HL-60 (cell line): ENCODE measurements around the gene SLC16A12.
"Not testable (repeated sequence)": the region's sequence is repeated elsewhere in the genome, so short reads cannot be mapped to it uniquely, and the experiment has no call there.

ENCODE experiments used
- DNase-seq, 2 experiments: peaks; one replicate each; pipeline ENCODE4 v3.0.0-alpha.2; 2010 to 2020; ENCODE audit warnings: low read depth in 1 of 2, low spot score in 1 of 2
- H3K27ac ChIP-seq: fragments of 250-450 bp; sonication (Bioruptor Pico); replicated peaks from 2 replicates; pipeline ENCODE4 v1.5.1; 2020; ENCODE audit warnings: mild to moderate bottlenecking, moderate library complexity
- H3K27me3 ChIP-seq: fragments of 250-450 bp; sonication (Bioruptor Pico); 2 replicates; pipeline ENCODE4 v1.5.1; 2021; ENCODE audit warnings: mild to moderate bottlenecking, moderate library complexity; ENCODE audit not compliant: insufficient read depth, poor library complexity, severe bottlenecking
- H3K4me3 ChIP-seq: replicated peaks from 2 replicates; pipeline ENCODE4 v1.5.1; 2011; ENCODE audit warnings: mild to moderate bottlenecking, control low read depth, low read length; ENCODE audit not compliant: insufficient read depth
- CTCF ChIP-seq: IDR thresholded peaks from one replicate; pipeline ENCODE4 v1.5.1; 2011; ENCODE audit warnings: low read length, control low read depth, inconsistent platforms; ENCODE audit not compliant: insufficient read depth
- GABPA ChIP-seq: IDR thresholded peaks from 2 replicates; pipeline ENCODE4 v1.6.1; 2012; ENCODE audit warnings: low read depth
- POLR2AphosphoS5 ChIP-seq: IDR thresholded peaks from 2 replicates; pipeline ENCODE4 v1.6.1; 2012; ENCODE audit warnings: low read depth
- SPI1 ChIP-seq: IDR thresholded peaks from 2 replicates; pipeline ENCODE4 v1.6.1; 2012; ENCODE audit warnings: low read depth, mild to moderate bottlenecking, borderline replicate concordance
- TF ChIP-seq, protein P1 (sequence below): IDR thresholded peaks from 2 replicates; pipeline ENCODE4 v1.6.1; 2012; ENCODE audit warnings: low read depth; ENCODE audit not compliant: insufficient replicate concordance

SLC16A12 gene

GRCh38 chr10:89454561-89455347 lies 80.6 kb downstream of the SLC16A12 start:
- no peak overlapping the region for H3K4me3 ChIP-seq
- H3K27ac ChIP-seq, result no peak overlapping the region
- DNase-seq, result peak in 1 of 2 experiments; percentile 2
- no peaks in the 10 kb centered on the region for H3K27me3 ChIP-seq
- TF ChIP-seq SPI1 (no peak), GABPA (no peak), CTCF (no peak), POLR2AphosphoS5 (no peak)
- TF ChIP-seq, protein P1, sequence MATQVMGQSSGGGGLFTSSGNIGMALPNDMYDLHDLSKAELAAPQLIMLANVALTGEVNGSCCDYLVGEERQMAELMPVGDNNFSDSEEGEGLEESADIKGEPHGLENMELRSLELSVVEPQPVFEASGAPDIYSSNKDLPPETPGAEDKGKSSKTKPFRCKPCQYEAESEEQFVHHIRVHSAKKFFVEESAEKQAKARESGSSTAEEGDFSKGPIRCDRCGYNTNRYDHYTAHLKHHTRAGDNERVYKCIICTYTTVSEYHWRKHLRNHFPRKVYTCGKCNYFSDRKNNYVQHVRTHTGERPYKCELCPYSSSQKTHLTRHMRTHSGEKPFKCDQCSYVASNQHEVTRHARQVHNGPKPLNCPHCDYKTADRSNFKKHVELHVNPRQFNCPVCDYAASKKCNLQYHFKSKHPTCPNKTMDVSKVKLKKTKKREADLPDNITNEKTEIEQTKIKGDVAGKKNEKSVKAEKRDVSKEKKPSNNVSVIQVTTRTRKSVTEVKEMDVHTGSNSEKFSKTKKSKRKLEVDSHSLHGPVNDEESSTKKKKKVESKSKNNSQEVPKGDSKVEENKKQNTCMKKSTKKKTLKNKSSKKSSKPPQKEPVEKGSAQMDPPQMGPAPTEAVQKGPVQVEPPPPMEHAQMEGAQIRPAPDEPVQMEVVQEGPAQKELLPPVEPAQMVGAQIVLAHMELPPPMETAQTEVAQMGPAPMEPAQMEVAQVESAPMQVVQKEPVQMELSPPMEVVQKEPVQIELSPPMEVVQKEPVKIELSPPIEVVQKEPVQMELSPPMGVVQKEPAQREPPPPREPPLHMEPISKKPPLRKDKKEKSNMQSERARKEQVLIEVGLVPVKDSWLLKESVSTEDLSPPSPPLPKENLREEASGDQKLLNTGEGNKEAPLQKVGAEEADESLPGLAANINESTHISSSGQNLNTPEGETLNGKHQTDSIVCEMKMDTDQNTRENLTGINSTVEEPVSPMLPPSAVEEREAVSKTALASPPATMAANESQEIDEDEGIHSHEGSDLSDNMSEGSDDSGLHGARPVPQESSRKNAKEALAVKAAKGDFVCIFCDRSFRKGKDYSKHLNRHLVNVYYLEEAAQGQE, result no peak

DNA sequence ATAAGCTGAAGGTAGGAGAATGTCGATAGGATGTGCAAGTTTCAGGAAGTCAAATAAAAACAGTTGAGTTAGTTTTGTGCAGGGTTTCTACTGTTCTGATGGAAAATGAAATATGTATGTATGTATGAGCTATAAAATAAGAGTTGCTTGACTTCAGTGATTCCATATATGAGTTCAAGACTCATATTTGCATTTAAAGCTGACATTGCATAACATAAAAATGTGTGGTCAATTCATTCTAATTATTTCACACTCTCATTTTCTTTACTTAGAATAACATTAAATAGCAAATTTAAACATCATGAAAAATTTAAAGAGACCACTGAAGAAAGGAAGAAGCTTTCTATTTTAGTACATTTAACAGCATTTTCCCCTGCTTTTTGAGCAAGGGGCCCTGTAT lies 83.2 kb downstream of the SLC16A12 start:
- Histone ChIP-seq H3K27ac (no peak overlapping the region), H3K4me3 (no peak overlapping the region), H3K27me3 (no peaks in the 10 kb centered on the region)
- no peak for DNase-seq
- TF ChIP-seq POLR2AphosphoS5 (no peak), CTCF (no peak), SPI1 (no peak), GABPA (no peak)
- TF ChIP-seq, protein P1, result no peak

GRCh38 chr10:89450901-89451300 lies 84.5 kb downstream of the SLC16A12 start:
- no peak for DNase-seq

GRCh38 chr10:89444819-89445218 lies 90.6 kb downstream of the SLC16A12 start:
- H3K27ac ChIP-seq, H3K27me3 ChIP-seq, DNase-seq, H3K4me3 ChIP-seq: not testable (repeated sequence)

More at GRCh38 chr10:89450901-89451300, 84.5 kb downstream of the SLC16A12 start:
- H3K27ac ChIP-seq, result no peak overlapping the region
- H3K27me3 ChIP-seq, result no peaks in the 10 kb centered on the region
- no peak overlapping the region for H3K4me3 ChIP-seq
- TF ChIP-seq POLR2AphosphoS5 (no peak), GABPA (no peak), CTCF (no peak), SPI1 (no peak)
- TF ChIP-seq, protein P1, result no peak
